Sigmoid colon (tissue), 7 donors: ENCODE results near the gene TMEM247. TPM values are rescaled to one million over a fixed set of nuclear protein-coding genes. Genes with fewer than 3 reads are reported as not detected.
A peak's percentile ranks its signal among the peaks of the same experiment; 100 is the strongest.

Source experiments
- DNase-seq: peaks from one replicate; pipeline ENCODE4 v3.0.0-alpha.2; 2019
- H3K27ac ChIP-seq, 4 donors: fragments of 200-600 bp; sonication (generic); one replicate each; pipeline ENCODE4 v1.5.1; 2016 to 2019; ENCODE audit warnings: mild to moderate bottlenecking in 1 of 4
- H3K27me3 ChIP-seq, 3 donors: fragments of 200-600 bp; sonication (generic); one replicate each; pipeline ENCODE4 v1.5.1; 2019; ENCODE audit warnings: mild to moderate bottlenecking in 1 of 3
- H3K36me3 ChIP-seq, 4 donors: fragments of 200-600 bp; sonication (generic); one replicate each; pipeline ENCODE4 v1.5.1; 2016 to 2019
- H3K4me1 ChIP-seq, 4 donors: fragments of 200-600 bp; sonication (generic); one replicate each; pipeline ENCODE4 v1.5.1; 2017 to 2019
- H3K4me3 ChIP-seq, 4 donors: fragments of 200-600 bp; sonication (generic); one replicate each; pipeline ENCODE4 v1.5.1; 2017 to 2019; ENCODE audit warnings: mild to moderate bottlenecking in 2 of 4, moderate library complexity in 1 of 4
- H3K9me3 ChIP-seq, 4 donors: fragments of 200-600 bp in 3 of 4; sonication (generic) in 3 of 4; one replicate each; pipeline versions ENCODE4 v1.5.1 to v1.6.1; 2013 to 2019
- CTCF ChIP-seq, 4 experiments: fragments of 450-650 bp in 3 of 4; fragments of 200-600 bp in 1 of 4; IDR thresholded peaks; one replicate each; pipeline ENCODE4 v1.5.1; 2016 to 2019; ENCODE audit warnings: antibody characterized with exemption in 4 of 4, mild to moderate bottlenecking in 3 of 4, moderate library complexity in 2 of 4
- EP300 ChIP-seq, 4 donors: sonication (generic); formaldehyde crosslinking; IDR thresholded peaks; one replicate each; pipeline ENCODE4 v1.6.1; 2017; ENCODE audit warnings: antibody characterized with exemption in 4 of 4
- POLR2A ChIP-seq, 2 donors: fragments of 450-650 bp; IDR thresholded peaks; one replicate each; pipeline ENCODE4 v1.6.1; 2016; ENCODE audit warnings: antibody characterized with exemption in 2 of 2, mild to moderate bottlenecking in 2 of 2, moderate library complexity in 2 of 2
- POLR2AphosphoS5 ChIP-seq, 4 donors: sonication (generic); formaldehyde crosslinking; IDR thresholded peaks; one replicate each; pipeline ENCODE4 v1.6.1; 2017; ENCODE audit warnings: antibody characterized with exemption in 4 of 4
- WGBS, 2 donors: extraction: QIAGEN DNeasy Blood & Tissue Kit; methylation state at CpG; one replicate each; pipeline ENCODE4 v1.1.7; 2013; 5-methylcytosine and 5-hydroxymethylcytosine counted together
- intact Hi-C: fragments of 100-400 bp; cut with DNase I; formaldehyde crosslinking; loops from one replicate; pipeline ENCODE4 v1.15.1; 2023
- polyA plus RNA-seq, 3 donors: library from polyadenylated mRNA; stranded (reverse); fragments of 200-250 nt; gene quantifications; one replicate each; pipeline ENCODE4 v1.2.3, GENCODE V29; 2013
- total RNA-seq, 4 donors: library from RNA; depleted of rRNA; stranded (reverse); fragments of >200 nt; gene quantifications; one replicate each; pipeline ENCODE4 v1.1.0, GENCODE V29; 2016
- donor health status: healthy with polysubstance abuse.
- donor health status: Bipolar disorder and iron deficiency.
- donor health status: healthy.

The TMEM247 gene
- total and polyA plus RNA-seq, 7 donors, result not detected

GRCh38 chr2:46485002-46485401, 5.6 kb downstream of the TMEM247 start:
- DNase-seq, result no peak
- H3K9me3 ChIP-seq, result no peaks in the 10 kb centered on the region
- H3K4me3 ChIP-seq, result no peak overlapping the region
- no peak overlapping the region for H3K27ac ChIP-seq
- H3K27me3 ChIP-seq, result no peaks in the 10 kb centered on the region
- intact Hi-C loops, result no loop called here
- 92% methylated on average over 5 of the region's 5 CpGs for WGBS, 2 donors
- peaks cover 0 to 33% (median 24%) of the 10 kb centered on the region in 4 donors for H3K4me1 ChIP-seq
- no peaks in the 10 kb centered on the region for H3K36me3 ChIP-seq
- TF ChIP-seq EP300 (IDR thresholded peaks at IDR 0.05), result no peak
- no peak for TF ChIP-seq POLR2A (IDR thresholded peaks at IDR 0.05)
- no peak for TF ChIP-seq POLR2AphosphoS5 (IDR thresholded peaks at IDR 0.05)
- no peak for TF ChIP-seq CTCF (IDR thresholded peaks at IDR 0.05)

- no peaks in the 10 kb centered on the region for H3K9me3 ChIP-seq
- no peaks in the 10 kb centered on the region for H3K27me3 ChIP-seq
- WGBS, 2 donors, result 88 to 92% methylated on average over 3 of the region's 3 CpGs
- intact Hi-C loops, result no loop called here
- H3K27ac ChIP-seq, result no peak overlapping the region
- no peak overlapping the region for H3K4me3 ChIP-seq
- peaks cover 0 to 40% (median 28%) of the 10 kb centered on the region in 4 donors for H3K4me1 ChIP-seq
- no peak for TF ChIP-seq EP300 (IDR thresholded peaks at IDR 0.05)
- no peak for TF ChIP-seq POLR2AphosphoS5 (IDR thresholded peaks at IDR 0.05)
- no peak for TF ChIP-seq POLR2A (IDR thresholded peaks at IDR 0.05)
- TF ChIP-seq CTCF (IDR thresholded peaks at IDR 0.05), result no peak
- DNase-seq, result no peak
- H3K36me3 ChIP-seq, result no peaks in the 10 kb centered on the region
Measured at GRCh38 chr2:46486436-46486835, 7.1 kb downstream of the TMEM247 start.

GRCh38 chr2:46487667-46488335, 8.4 kb downstream of the TMEM247 start:
- WGBS, 2 donors, result 78 to 80% methylated on average over 8 of the region's 8 CpGs
- peak; percentile 85 for DNase-seq
- H3K9me3 ChIP-seq, result no peaks in the 10 kb centered on the region
- no peak overlapping the region for H3K4me3 ChIP-seq
- intact Hi-C loops, result no loop called here
- H3K27ac ChIP-seq, result peak overlapping the region; percentile 6 to 69 (median 43)
- TF ChIP-seq CTCF (IDR thresholded peaks at IDR 0.05) (no peak), POLR2AphosphoS5 (IDR thresholded peaks at IDR 0.05) (peak in 1 of 4 donors; percentile 46)
- no peaks in the 10 kb centered on the region for H3K27me3 ChIP-seq
- H3K4me1 ChIP-seq, result peaks cover 0 to 31% (median 24%) of the 10 kb centered on the region in 4 donors
- no peaks in the 10 kb centered on the region for H3K36me3 ChIP-seq

GRCh38 chr2:46488389-46488788, 9.0 kb downstream of the TMEM247 start:
- TF ChIP-seq POLR2AphosphoS5 (IDR thresholded peaks at IDR 0.05), result no peak
- TF ChIP-seq CTCF (IDR thresholded peaks at IDR 0.05), result no peak
- no peak for TF ChIP-seq EP300 (IDR thresholded peaks at IDR 0.05)
- Histone ChIP-seq H3K4me1 (peaks cover 0 to 37% (median 26%) of the 10 kb centered on the region in 4 donors), H3K36me3 (no peaks in the 10 kb centered on the region), H3K9me3 (no peaks in the 10 kb centered on the region), H3K27ac (peak overlapping the region; percentile 6 to 69 (median 43)), H3K4me3 (no peak overlapping the region), H3K27me3 (no peaks in the 10 kb centered on the region)
- intact Hi-C loops, result no loop called here
- no peak for DNase-seq
- WGBS, 2 donors, result 62 to 83% methylated on average over 2 of the region's 2 CpGs
